Keratinocyte (primary cell): ENCODE results near the gene ACADM. TPM values are rescaled to one million over a fixed set of nuclear protein-coding genes. Genes with fewer than 3 reads are reported as not detected.
"Not testable (repeated sequence)": the region's sequence is repeated elsewhere in the genome, so short reads cannot be mapped to it uniquely, and the experiment has no call there.

Experiments used
- DNase-seq: peaks from one replicate; pipeline ENCODE4 v3.0.0-alpha.2; 2011; ENCODE audit warnings: low read depth, missing footprints, low spot score
- FAIRE-seq: peaks from 2 replicates; lab custom pipeline; 2011; peaks lifted over from hg19 to GRCh38; lab: Jason Lieb, UNC
- H2AFZ ChIP-seq: 2 replicates; pipeline ENCODE4 v1.6.0; 2012; ENCODE audit warnings: low read length, control low read depth, inconsistent platforms; ENCODE audit not compliant: control insufficient read depth
- H3K27ac ChIP-seq: 2 replicates; pipeline ENCODE4 v1.5.1; 2011; ENCODE audit warnings: low read length; ENCODE audit not compliant: control insufficient read depth, insufficient read depth
- H3K27me3 ChIP-seq: 3 replicates; pipeline ENCODE4 v1.6.0; 2011; ENCODE audit warnings: low read length; ENCODE audit not compliant: control insufficient read depth, insufficient read depth; ENCODE audit errors: extremely low read depth
- H3K36me3 ChIP-seq, 2 experiments: 2 replicates in 1 of 2; 3 replicates in 1 of 2; pipeline ENCODE4 v1.5.1; 2011; ENCODE audit warnings: low read length in 2 of 2, mild to moderate bottlenecking in 1 of 2; ENCODE audit not compliant: control insufficient read depth in 2 of 2, insufficient read depth in 2 of 2; ENCODE audit errors: extremely low read depth in 1 of 2
- H3K4me1 ChIP-seq: 3 replicates; pipeline ENCODE4 v1.5.1; 2011; ENCODE audit warnings: low read length; ENCODE audit not compliant: control insufficient read depth, insufficient read depth; ENCODE audit errors: extremely low read depth
- H3K4me2 ChIP-seq: 3 replicates; pipeline ENCODE4 v1.6.0; 2011; ENCODE audit warnings: low read depth, low read length; ENCODE audit not compliant: control insufficient read depth, insufficient read depth; ENCODE audit errors: extremely low read depth
- H3K4me3 ChIP-seq, 3 experiments: fragments of 200-600 bp in 1 of 3; sonication (generic) in 1 of 3; 2 replicates in 2 of 3; 3 replicates in 1 of 3; pipeline ENCODE4 v1.5.1; 2011 to 2016; ENCODE audit warnings: low read length in 3 of 3, mild to moderate bottlenecking in 3 of 3, control low read depth in 2 of 3, inconsistent platforms in 1 of 3, low read depth in 1 of 3, mixed read lengths in 1 of 3, mixed run types in 1 of 3, moderate library complexity in 1 of 3; ENCODE audit not compliant: control insufficient read depth in 2 of 3, insufficient read depth in 2 of 3; ENCODE audit errors: extremely low read depth in 1 of 3
- H3K79me2 ChIP-seq: 2 replicates; pipeline ENCODE4 v1.6.0; 2012; ENCODE audit warnings: low read length; ENCODE audit not compliant: control insufficient read depth, insufficient read depth
- H3K9ac ChIP-seq: 3 replicates; pipeline ENCODE4 v1.6.0; 2011; ENCODE audit warnings: low read length; ENCODE audit not compliant: control insufficient read depth, insufficient read depth; ENCODE audit errors: extremely low read depth
- H3K9me1 ChIP-seq: 3 replicates; pipeline ENCODE4 v1.6.0; 2011; ENCODE audit warnings: low read length; ENCODE audit not compliant: control insufficient read depth, insufficient read depth; ENCODE audit errors: extremely low read depth
- H3K9me3 ChIP-seq: 2 replicates; pipeline ENCODE4 v1.5.1; 2012; ENCODE audit warnings: low read depth, low read length; ENCODE audit not compliant: control insufficient read depth
- H4K20me1 ChIP-seq: 3 replicates; pipeline ENCODE4 v1.6.0; 2011; ENCODE audit warnings: low read length; ENCODE audit not compliant: control insufficient read depth, insufficient read depth; ENCODE audit errors: extremely low read depth
- CTCF ChIP-seq, 3 experiments: IDR thresholded peaks in 1 of 3; conservative IDR thresholded peaks in 1 of 3; optimal IDR thresholded peaks in 1 of 3; 2 replicates in 2 of 3; 3 replicates in 1 of 3; pipeline versions ENCODE3 to v1.5.1; 2011; ENCODE audit warnings: low read length in 3 of 3, mild to moderate bottlenecking in 3 of 3, moderate library complexity in 2 of 3, control low read depth in 1 of 3, inconsistent platforms in 1 of 3; ENCODE audit not compliant: insufficient read depth in 2 of 3; ENCODE audit errors: extremely low read depth in 1 of 3
- EZH2 ChIP-seq: IDR thresholded peaks from one replicate; pipeline ENCODE4 v1.6.1; 2012; ENCODE audit warnings: inconsistent platforms, mild to moderate bottlenecking, low read length, moderate library complexity
- dilution Hi-C: fragments of 300-500 bp; cut with MboI; formaldehyde crosslinking; loops from one replicate; pipeline ENCODE4 v1.7.0; 2020; ENCODE audit warnings: low sequenced_read_pairs; ENCODE audit not compliant: extremely low pct_ligation_motif_present
- polyA plus RNA-seq, 5 experiments: library from polyadenylated mRNA; depleted of rRNA in 3 of 5; stranded (reverse) in 3 of 5; stranded (forward) in 1 of 5; unstranded in 1 of 5; fragments of >200 nt; gene quantifications; 1 replicate in 1 of 5; 2 replicates in 3 of 5; 3 replicates in 1 of 5; pipeline versions ENCODE4 v1.2.1 to v1.2.3, GENCODE V29; 2011 to 2012; ENCODE audit warnings: missing spikeins in 2 of 5, low read depth in 1 of 5, low replicate concordance in 1 of 5

Gene ACADM
- polyA plus RNA-seq, 1 donor (not counting 4 experiments of a cell fraction or from before 2014, with no cell fraction given), result 52.2 TPM

- Histone ChIP-seq H3K9me1 (no peaks in the 10 kb centered on the region), H3K79me2 (peaks cover 3% of the 10 kb centered on the region), H3K36me3 (peaks cover 5 to 9% of the 10 kb centered on the region in 2 experiments), H3K4me1 (no peaks in the 10 kb centered on the region), H2AFZ (no peak overlapping the region), H3K4me3 (no peak overlapping the region), H3K9ac (no peak overlapping the region), H3K27me3 (no peaks in the 10 kb centered on the region), H3K4me2 (no peak overlapping the region), H4K20me1 (peaks cover 9% of the 10 kb centered on the region), H3K9me3 (no peaks in the 10 kb centered on the region), H3K27ac (no peak overlapping the region)
- DNase-seq (no peak), FAIRE-seq (no peak)
- TF ChIP-seq CTCF (optimal IDR thresholded peaks at IDR 0.05 in 1 of 3, IDR thresholded peaks at IDR 0.05 in 1 of 3, conservative IDR thresholded peaks at IDR 0.05 in 1 of 3; ENCODE audit: extremely low read depth in 1 of 3, insufficient read depth in 2 of 3, low read length in 3 of 3) (no peak), EZH2 (no peak)
- dilution Hi-C loops, result no loop called here
These were observed 73.2 kb downstream of the ACADM start for GRCh38 chr1:75797606-75798216.

- H3K4me3 ChIP-seq, FAIRE-seq, dilution Hi-C loops: not testable (repeated sequence)
These were observed 77.0 kb downstream of the ACADM start for GRCh38 chr1:75801480-75801879.

GRCh38 chr1:75808921-75809320 is 84.4 kb downstream of the ACADM start:
- H2AFZ ChIP-seq, result no peak overlapping the region
- no peaks in the 10 kb centered on the region for H3K9me3 ChIP-seq
- dilution Hi-C loops, result no loop called here
- H3K9me1 ChIP-seq, result no peaks in the 10 kb centered on the region
- no peaks in the 10 kb centered on the region for H4K20me1 ChIP-seq
- FAIRE-seq, result no peak
- no peaks in the 10 kb centered on the region for H3K36me3 ChIP-seq
- H3K9ac ChIP-seq, result no peak overlapping the region
- H3K27me3 ChIP-seq, result no peaks in the 10 kb centered on the region
- no peak overlapping the region for H3K27ac ChIP-seq
- H3K79me2 ChIP-seq, result no peaks in the 10 kb centered on the region
- no peak overlapping the region for H3K4me3 ChIP-seq
- TF ChIP-seq CTCF (optimal IDR thresholded peaks at IDR 0.05 in 1 of 3, IDR thresholded peaks at IDR 0.05 in 1 of 3, conservative IDR thresholded peaks at IDR 0.05 in 1 of 3; ENCODE audit: extremely low read depth in 1 of 3, insufficient read depth in 2 of 3, low read length in 3 of 3), result no peak
- H3K4me2 ChIP-seq, result no peak overlapping the region
- no peaks in the 10 kb centered on the region for H3K4me1 ChIP-seq
- no peak for DNase-seq

More at GRCh38 chr1:75801480-75801879, 77.0 kb downstream of the ACADM start:
- H3K4me1 ChIP-seq, H3K9me3 ChIP-seq, H3K36me3 ChIP-seq, H3K4me2 ChIP-seq, H3K27ac ChIP-seq, DNase-seq, H3K9me1 ChIP-seq, H2AFZ ChIP-seq, H3K9ac ChIP-seq, H3K79me2 ChIP-seq, H3K27me3 ChIP-seq, H4K20me1 ChIP-seq: not testable (repeated sequence)

- FAIRE-seq, H3K4me2 ChIP-seq, H3K27ac ChIP-seq, H3K79me2 ChIP-seq, DNase-seq, H4K20me1 ChIP-seq, H2AFZ ChIP-seq, H3K4me3 ChIP-seq, H3K4me1 ChIP-seq, H3K27me3 ChIP-seq, H3K9me1 ChIP-seq, H3K36me3 ChIP-seq, dilution Hi-C loops, H3K9me3 ChIP-seq, H3K9ac ChIP-seq: not testable (repeated sequence)
These were observed 85.6 kb downstream of the ACADM start for GRCh38 chr1:75810113-75810512.
